ENCODE measurements around the gene PCARE. TPM values are rescaled to one million over a fixed set of nuclear protein-coding genes. Genes with fewer than 3 reads are reported as not detected.
A peak's percentile ranks its signal among the peaks of the same experiment; 100 is the strongest.
"Not testable (repeated sequence)": the region's sequence is repeated elsewhere in the genome, so short reads cannot be mapped to it uniquely, and the experiment has no call there.

Gene PCARE
- not detected for total RNA-seq

DNA sequence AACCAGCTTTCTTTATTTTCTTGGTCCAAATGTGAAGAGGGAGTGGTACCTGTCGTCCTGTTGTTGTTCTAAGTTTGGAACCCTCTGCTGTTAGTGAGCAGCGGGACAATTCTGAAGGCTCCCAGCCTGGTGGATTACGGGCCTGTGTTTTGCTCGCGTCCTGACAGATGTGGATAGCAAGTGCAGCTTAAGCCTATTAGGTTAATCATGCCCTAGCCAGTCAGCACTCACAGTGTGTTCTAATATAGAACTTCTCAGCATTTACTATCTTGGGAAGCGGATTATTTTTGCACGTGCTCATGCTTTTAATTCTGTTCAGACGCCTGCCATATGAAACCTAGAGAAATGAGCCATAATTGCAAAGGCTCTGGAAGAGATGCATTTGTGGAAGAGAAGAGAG lies at the start of gene PCARE:
Gene PCARE (minus strand): TSS at position 113 of the 400 bp plus-strand sequence. CDS start 262 bp downstream, outside the sequence.
- FAIRE-seq (no peak), DNase-seq (ENCODE audit: low spot score in 2 of 2) (no peak)

DNA sequence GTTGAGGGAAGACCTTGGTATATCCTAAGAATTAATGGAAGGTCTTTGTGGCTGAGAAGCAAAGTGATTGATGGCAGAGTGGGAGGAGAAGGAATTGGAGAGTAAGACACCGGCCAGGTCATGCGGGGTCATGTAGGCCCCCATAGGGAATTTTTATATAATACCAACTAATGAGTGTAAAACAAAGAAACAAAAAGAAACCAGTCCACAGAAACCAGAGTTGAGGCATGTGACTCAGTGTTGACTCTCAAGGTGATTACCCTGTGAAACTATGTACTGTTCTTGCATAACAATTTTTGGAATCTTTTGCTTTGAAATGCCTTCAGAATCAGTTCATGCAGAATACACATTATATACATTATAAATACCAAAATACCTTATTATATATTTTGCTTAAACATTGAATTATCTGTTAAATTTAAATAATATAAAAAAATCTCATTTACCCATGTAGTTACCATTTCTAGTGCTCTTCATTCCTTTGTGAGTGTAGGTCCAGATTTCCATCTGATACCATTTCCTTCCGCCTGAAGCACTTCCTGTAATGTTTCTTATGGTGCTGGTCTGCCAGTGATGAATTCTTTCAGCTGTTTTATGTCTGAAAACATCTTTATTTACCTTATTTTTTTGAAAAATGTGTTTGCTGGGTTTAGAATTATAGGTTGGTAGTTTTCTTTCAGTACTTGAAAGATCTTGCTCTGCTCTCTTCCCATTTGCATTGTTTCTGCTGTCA lies 49.5 kb upstream of the PCARE start:
- no peak for FAIRE-seq
- DNase-seq (ENCODE audit: low spot score in 2 of 2) = no peak

DNA sequence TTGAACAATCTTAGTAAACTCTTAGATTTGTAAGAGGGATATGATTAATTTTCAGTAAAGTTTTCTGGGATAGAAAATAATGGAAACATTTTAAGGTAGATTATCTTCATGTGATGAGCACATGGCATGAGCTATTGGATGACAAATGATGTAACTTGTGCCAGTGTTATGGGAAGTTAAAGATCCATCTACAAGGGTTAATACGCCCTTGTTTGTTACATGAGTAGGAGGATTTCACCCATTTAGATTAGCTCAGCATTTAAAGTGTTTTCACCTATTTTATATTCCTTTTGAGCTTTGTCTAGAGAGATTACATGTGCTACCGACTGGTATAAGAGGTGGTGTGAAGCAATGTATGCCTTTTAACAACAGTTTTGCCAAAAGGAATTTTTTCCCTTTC lies 46.5 kb upstream of the PCARE start:
- FAIRE-seq = no peak
- no peak for DNase-seq (ENCODE audit: low spot score in 2 of 2)

DNA sequence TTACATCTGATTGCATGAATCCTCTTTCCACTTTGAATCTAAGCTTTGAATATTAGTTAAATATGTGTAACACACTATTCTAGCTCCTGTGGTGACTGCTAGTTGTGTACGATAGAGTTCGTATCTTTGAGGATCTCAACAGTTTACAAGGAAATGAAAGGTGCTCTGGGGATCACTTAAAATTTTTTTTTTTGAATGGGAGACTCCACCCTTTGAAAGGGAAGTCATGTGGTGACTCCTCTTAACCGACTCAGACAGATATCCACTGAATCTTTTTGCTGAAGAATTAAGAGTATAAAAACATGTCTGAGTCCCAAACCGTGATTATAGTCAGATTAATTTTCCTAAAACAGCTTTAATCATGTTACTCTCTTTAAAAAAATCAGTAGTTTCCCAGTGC lies 44.9 kb upstream of the PCARE start:
- FAIRE-seq (no peak), DNase-seq (ENCODE audit: low spot score in 2 of 2) (no peak)

DNA sequence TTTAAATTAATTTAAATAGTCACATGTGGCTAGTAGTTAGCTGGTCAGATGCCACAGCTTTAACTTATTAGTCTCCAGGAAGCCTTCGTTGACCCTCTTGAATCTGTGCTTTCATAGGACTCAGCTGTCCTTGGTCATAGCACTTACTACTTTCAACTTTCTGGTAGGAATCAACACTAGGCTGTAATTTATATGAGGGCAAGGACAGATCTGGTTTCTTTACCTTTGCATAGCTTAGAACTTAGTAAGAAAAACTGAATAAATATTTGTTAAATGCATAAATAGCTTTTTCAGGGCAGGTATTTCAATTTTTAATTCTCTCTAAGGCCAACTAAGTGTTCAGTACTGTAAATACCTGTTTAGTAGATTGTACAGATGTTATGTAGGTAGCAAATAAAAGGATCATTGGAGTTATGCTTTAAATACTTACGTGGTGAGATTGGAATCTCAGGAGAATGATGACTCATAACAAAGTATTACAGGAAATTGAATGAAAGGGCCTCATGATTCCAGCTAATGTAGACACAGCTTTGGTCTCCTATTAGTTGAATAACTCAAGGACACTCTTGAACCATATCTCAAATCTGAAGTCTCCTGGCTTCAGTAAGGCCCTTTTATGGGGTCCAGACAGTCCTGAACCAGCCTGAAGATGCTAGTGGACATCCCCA lies 43.4 kb upstream of the PCARE start:
- no peak for FAIRE-seq
- DNase-seq (ENCODE audit: low spot score in 2 of 2) = no peak

DNA sequence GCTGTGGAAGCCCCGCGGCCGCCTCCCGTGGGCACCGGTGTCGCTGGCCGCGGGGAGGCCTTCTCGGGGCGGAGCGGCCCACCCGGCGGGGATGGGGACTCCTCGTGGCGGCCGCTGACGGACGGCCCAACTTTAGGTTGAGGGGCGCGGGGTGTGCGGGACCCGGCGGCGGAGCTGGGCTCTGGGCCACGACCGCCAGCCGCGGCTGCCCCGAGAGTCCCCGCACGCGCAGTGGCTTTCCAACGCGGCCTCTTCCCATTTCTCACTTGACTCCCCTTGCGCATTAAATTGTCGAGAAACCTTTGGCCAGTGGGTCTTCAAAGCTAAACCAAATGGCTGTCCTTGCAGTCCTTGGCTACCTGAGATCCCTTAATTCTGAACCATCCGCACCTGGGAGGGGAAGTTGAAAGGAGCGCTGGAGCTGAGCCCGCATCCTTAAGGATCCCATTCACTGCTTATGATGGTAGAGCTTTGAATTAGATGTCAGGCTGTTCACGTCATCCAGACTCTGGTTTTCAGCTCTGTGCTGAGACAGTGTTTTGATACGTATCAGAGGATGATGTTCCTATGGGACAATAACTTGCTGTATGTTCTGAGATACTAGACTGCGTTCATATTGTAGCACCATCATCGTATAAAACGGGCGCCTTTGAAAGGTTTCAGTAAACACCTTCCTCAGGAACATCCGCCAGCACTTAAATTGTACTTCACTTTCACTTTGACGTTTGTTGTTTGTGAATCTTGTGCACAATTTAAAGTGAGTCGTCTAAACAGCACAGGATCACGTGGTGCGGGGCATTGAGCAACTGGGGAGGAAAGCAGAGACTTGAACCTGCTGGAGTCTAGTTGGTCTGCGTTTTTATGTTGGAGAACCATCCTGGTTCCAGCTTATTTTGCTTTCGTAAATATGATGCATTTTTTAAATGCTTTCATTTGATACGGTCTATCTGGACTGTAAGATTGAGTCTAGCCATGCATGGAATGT lies 41.8 kb upstream of the PCARE start:
- FAIRE-seq = no peak
- peak; percentile 35 to 60 for DNase-seq (ENCODE audit: low spot score in 2 of 2)

DNA sequence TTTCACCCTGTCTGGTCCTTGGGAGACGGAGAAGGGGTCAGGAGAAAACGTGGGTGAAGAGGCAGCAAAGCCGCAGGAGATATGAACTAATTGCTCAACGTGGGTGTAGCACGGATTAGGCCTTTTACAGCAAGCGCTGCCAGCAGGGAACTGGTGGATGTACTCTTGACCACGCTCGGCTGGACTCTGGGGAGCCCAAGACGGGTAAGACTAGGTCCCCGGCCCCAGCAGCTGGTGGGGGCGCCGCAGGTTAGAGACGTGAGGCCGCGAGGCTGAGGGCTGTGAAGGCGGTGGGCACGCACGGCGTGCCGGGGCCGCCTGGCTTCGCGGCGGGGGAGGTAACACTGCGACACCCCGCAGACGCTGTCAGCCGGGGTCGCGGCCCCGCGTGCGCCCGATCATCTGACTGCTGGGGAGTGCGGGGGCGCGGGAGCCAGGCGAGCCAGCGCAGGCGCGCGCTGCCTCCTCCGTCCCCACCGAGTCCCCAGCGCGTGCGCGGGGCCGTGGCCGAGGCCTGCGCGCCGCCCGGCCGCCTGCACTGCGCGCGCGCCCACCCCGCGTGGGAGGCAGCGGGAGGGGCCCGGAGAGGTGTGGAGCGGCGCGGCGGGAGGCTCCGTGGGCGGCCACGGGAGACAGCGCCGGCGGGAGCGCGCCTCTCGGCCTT lies 40.8 kb upstream of the PCARE start, which contains the start of gene CLIP4:
Gene CLIP4 (plus strand): TSS at position 470 of the 664 bp plus-strand sequence. CDS start 5,974 bp downstream, outside the sequence.
- peak; percentile 88 to 91 for DNase-seq (ENCODE audit: low spot score in 2 of 2)
- FAIRE-seq = no peak

DNA sequence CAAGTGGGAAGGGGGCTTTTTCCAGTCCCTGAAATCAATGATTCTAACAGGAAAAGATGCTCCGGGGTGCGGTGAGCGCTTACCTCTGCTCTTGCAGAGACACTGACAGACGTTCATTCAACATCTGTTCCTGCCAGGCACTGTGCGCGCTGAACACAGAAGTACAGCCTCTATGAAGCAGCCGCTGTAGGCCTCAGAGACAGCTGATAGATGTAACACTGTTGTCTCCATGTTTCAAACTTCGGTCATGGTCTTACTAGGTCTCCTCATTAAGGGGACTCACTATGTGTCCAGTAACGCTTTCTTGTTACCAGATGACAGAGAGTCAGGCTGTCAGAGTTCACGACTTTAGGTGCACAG lies 40.2 kb upstream of the PCARE start:
- DNase-seq (ENCODE audit: low spot score in 2 of 2) (peak in 1 of 2 donors; percentile 46), FAIRE-seq (no peak)

DNA sequence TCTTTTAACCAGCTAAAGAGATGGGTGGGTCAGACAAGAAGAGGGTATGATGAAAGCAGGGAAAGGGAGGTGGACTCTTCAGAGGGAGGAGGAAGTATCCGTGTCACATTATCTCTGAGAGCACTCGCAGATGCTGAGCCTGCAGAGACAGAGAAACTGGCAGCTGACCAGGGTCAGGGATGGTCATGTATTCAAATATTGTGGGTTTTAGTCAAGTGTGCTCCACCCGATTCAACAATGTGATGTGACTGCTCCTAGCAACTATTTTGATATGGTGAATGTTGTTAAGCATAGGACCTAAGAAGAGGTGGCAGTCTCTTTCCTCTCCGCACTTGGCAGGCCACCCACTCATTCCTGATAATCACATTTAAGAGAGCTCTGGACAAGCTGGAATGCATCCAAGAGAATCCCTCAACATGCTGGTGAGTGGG lies 39.6 kb upstream of the PCARE start:
- DNase-seq (ENCODE audit: low spot score in 2 of 2) (no peak), FAIRE-seq (no peak)

DNA sequence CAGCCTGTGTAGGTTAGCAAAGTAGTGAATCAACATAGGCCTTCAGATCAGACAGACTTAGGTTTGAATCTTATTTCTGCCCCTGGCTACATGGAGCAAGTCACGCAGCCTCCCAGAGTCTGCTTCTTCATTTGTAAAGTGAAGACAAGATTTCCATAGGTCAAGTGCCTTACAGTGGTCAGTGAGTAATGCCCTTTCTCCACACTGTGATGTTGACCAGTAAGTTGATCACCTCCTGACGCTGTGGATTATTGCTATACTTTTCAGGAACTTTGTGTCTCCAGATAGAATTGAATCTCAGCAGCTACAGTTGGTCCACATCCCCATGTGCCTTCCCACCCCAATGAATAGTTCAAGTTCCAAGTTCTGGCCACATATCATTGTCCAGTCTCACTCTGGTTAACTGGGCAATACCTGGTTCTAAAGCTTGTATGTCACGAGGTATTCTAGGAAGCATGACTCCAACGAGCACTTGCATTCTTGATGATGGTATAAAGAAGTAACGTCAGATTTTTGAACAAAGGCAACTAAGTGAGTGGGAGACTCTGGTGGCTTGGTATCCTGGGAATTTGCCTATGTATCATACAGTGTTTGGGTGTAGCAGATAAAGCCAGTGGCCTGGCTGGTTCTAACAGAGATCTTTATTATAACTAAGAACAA lies 38.8 kb upstream of the PCARE start:
- FAIRE-seq = no peak

DNA sequence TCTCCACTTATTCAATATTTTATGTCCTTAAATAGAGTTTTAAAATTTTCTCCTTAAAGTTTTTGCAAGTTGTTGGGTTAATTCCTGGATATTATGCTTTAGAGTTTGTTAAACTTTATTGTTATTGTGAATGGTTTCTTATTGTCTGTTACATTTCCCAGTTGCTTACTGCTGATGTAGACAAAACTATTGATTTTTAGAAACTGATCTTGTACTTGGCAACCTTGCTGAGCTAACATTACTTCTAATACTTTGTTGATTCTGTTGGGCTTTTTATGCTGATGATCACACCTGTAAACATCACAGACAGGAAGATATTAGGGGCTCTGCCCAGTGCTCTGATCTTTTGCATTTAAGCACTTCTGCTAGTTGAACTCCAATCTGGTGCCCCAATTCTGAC lies 38.1 kb upstream of the PCARE start:
- DNase-seq (ENCODE audit: low spot score in 2 of 2) (no peak), FAIRE-seq (no peak)

More for the DNA sequence above, 38.8 kb upstream of the PCARE start:
- DNase-seq (ENCODE audit: low spot score in 2 of 2) = no peak

DNA sequence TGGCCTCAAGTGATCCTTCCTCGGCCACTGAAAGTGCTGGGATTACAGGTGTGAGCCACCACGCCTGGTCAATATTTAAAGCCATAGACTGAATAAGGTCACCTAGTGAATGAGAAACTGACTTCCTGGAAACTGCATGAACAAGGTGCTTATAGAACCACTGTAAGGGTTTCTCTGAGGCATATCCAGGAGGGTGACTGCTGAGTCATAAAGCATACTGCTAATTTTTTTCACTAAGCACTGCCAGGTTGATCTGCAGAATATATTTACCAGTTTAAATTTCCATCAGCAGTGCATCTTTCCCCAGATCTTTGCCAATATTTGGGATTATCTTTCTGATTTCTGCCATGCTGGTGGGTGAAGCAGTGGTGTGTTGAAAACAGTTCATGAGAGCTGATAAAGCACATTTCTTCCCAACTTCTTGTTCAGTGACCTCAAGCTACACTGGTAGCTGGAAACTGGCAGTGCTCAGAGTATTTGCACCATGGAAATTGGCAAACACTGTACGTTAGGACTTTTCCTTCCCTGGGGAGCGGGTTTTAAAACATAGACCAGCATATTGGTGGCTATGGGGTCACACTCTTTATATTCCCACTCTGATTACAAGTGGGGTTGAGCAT lies 36.7 kb upstream of the PCARE start:
- DNase-seq (ENCODE audit: low spot score in 2 of 2) (no peak), FAIRE-seq (no peak)

DNA sequence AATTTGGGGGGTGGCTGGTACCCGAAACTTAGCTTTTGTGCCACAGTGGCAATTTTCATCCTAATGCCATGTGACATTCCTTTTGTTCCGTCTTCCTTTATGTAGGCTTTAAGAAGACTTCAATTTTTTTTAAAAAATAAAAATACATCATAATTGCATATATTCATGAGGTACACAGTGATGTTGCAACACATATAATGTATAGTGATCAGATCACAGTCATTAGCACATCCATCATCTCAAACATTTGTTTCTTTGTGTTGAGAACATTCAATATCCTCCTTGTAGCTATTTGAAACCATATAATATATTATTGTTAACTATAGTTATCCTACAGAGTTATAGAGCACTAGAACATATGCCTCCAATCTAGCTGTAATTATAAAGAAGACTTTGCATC lies 34.9 kb upstream of the PCARE start:
- FAIRE-seq = no peak
- DNase-seq (ENCODE audit: low spot score in 2 of 2) = no peak

DNA sequence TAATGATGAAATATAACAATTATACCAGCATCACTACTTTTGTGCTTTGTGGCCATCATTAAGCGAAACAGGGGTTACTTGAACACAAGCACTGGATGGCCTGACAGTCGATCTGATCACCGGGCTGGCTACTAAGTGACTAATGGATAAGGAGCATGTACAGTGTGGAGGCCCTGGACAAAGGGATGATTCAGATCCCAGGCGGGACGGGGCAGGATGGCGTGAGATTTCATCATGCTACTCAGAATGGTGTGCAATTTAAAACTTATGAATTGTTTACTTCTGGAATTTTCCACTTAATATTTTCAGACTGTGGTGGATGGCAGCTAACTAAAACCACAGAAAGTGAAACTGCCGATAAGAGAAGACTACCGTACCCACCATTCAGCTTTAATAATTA lies 33.9 kb upstream of the PCARE start:
- DNase-seq (ENCODE audit: low spot score in 2 of 2) (no peak), FAIRE-seq (no peak)

DNA sequence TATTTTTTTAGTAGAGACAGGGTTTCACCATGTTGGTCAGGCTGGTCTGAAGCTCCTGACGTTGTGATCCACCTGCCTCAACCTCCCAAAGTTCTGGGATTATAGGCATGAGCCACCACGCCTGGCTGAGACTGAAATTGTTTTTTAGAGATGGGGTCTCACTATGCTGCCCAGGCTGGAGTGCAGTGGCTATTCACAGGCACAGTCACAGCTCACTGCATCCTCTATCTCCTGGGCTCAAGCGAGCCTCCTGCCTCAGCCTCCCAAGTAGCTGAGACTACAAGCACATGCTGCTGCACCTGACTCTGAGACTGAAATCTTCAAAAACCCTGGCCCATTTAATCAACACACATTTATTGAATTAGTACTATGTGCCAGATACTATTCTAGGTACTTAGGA lies 33.2 kb upstream of the PCARE start:
- not testable (repeated sequence) for FAIRE-seq; DNase-seq (ENCODE audit: low spot score in 2 of 2)

DNA sequence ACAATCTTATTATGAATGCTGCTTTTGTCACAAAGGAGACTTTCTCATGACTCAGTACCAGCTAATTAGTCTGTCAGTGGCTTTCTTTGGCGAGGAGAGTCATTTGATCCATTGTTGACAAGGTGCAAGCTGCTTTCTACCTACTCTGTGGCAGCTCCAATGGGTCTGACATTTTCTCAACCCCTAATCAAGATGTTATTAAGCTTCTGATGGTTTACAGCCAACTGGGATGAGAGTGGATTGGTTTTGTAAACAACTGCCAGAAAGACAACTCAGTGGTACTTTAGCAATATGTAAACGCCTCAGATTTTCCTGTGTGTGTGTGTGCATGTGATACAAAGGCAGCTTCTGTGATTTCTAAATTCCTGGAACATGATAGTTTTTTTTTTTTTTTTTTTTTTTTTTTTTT lies 32.7 kb upstream of the PCARE start:
- DNase-seq (ENCODE audit: low spot score in 2 of 2) (no peak), FAIRE-seq (no peak)

DNA sequence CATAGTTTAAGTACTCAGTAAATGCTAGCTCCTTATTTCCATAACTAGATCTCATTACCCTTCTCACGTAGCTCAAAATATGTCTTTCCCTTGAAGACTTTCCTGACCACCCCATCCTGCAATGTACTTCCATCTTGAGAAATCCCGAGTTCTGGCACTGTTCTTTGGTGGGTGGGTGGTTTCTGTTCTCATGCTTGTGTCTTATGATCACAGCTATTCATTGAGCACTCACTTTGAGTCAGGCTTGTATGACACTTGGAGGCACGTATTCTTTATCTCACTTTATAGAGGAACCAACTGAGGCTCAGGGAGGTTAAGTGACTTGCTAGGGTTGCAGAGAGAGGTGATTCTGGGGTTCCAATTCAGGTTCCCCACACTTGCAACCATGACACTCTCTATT lies 31.9 kb upstream of the PCARE start:
- DNase-seq (ENCODE audit: low spot score in 2 of 2) (no peak), FAIRE-seq (no peak)

DNA sequence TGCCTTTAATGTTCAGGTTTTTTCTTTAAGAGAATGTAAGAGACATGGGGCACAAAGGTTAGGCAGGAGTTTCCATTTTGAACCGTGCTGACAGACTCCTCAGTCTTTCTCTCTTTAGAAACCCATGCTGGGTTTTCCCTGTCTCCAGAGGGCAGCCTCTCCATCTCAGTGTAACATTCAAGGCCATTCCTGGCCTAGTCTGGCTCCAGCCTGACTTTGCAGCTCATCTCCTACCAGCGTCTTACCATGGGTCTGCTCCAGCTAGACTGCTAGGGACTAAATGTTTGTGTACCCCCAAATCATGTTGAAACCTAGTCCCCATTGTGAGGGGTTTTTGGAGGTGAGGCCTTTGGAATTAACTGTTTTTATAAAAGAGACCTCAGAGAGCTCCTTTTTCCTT lies 31.1 kb upstream of the PCARE start:
- no peak for FAIRE-seq
- DNase-seq (ENCODE audit: low spot score in 2 of 2) = no peak

DNA sequence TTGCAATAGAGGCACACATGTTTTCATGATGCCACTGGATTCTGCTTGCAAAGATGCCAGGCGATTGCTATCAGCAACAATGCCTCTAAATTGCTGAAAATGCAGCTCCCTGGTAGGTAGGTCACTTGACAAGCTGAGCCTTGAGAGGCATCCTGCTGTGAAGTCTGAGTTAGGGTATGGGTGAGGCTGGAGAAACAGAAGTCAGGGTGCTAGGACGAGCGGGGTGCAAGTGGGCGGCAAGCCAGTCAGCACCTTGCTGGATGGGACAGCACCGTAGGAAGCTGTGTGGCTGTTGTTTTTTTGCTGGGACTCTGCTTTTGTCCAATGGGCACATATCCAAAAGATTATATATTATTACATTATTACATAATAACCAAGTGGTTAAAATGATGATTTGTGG lies 30.4 kb upstream of the PCARE start:
- FAIRE-seq (no peak), DNase-seq (ENCODE audit: low spot score in 2 of 2) (no peak)
